HL-60/S4 (cell line): ENCODE results near the gene ETFRF1.

Source experiments
- in situ Hi-C: fragments of 300-500 bp; cut with MboI; formaldehyde crosslinking; loops from 2 replicates; pipeline ENCODE4 v1.14.3; 2022; ENCODE audit warnings: low sequenced_read_pairs

ETFRF1 gene

GRCh38 chr12:25208554-25208953, 13.5 kb downstream of the ETFRF1 start:
- in situ Hi-C loops, result no loop called here

- in situ Hi-C loops, result no loop called here
Measured at GRCh38 chr12:25213338-25213737, 18.3 kb downstream of the ETFRF1 start.

GRCh38 chr12:25236190-25236589, 41.2 kb downstream of the ETFRF1 start:
- in situ Hi-C loops, result no loop called here

GRCh38 chr12:25236626-25237025, 41.6 kb downstream of the ETFRF1 start:
- in situ Hi-C loops, result no loop called here

GRCh38 chr12:25241167-25242020, 46.4 kb downstream of the ETFRF1 start:
- in situ Hi-C loops, result no loop called here

GRCh38 chr12:25242981-25243679, 48.1 kb downstream of the ETFRF1 start:
- in situ Hi-C loops, result no loop called here

- in situ Hi-C loops, result no loop called here
Measured at GRCh38 chr12:25243680-25243990, 48.6 kb downstream of the ETFRF1 start.

- in situ Hi-C loops, result no loop called here
Measured at GRCh38 chr12:25245491-25245890, 50.5 kb downstream of the ETFRF1 start.

- in situ Hi-C loops, result no loop called here
Measured at GRCh38 chr12:25248137-25248536, 53.1 kb downstream of the ETFRF1 start.

- in situ Hi-C loops, result no loop called here
Measured at GRCh38 chr12:25248732-25249131, 53.7 kb downstream of the ETFRF1 start.

- in situ Hi-C loops, result no loop called here
Measured at GRCh38 chr12:25249931-25250738, 55.1 kb downstream of the ETFRF1 start.

GRCh38 chr12:25250744-25251730, 56.0 kb downstream of the ETFRF1 start, which contains the start of gene KRAS:
Gene KRAS (minus strand): TSS chr12:25250929.
- in situ Hi-C loops, result no loop called here

GRCh38 chr12:25251769-25252168, 56.7 kb downstream of the ETFRF1 start:
- in situ Hi-C loops, result no loop called here

GRCh38 chr12:25252946-25253345, 57.9 kb downstream of the ETFRF1 start:
- in situ Hi-C loops, result no loop called here

- in situ Hi-C loops, result no loop called here
Measured at GRCh38 chr12:25253371-25254068, 58.5 kb downstream of the ETFRF1 start.

- in situ Hi-C loops, result no loop called here
Measured at GRCh38 chr12:25254271-25254880, 59.3 kb downstream of the ETFRF1 start.
